GM23338 (cell line): Measurements from ENCODE around the gene DYNLT4. TPM values are rescaled to one million over a fixed set of nuclear protein-coding genes. Genes with fewer than 3 reads are reported as not detected.

Experiments used
- ATAC-seq: fragments of 200-7000 bp; cut with Tn5 transposase; 3 replicates; pipeline ENCODE4 v1.9.1; 2020
- DNase-seq: peaks from one replicate; pipeline ENCODE4 v3.0.0-alpha.2; 2015; ENCODE audit warnings: low spot score
- H2AFZ ChIP-seq: fragments of 200-600 bp; sonication (generic); 2 replicates; pipeline ENCODE4 v1.8.0; 2016; ENCODE audit warnings: antibody characterized with exemption, mild to moderate bottlenecking, moderate library complexity
- H3F3A ChIP-seq: fragments of 200-600 bp; sonication (generic); replicated peaks from 2 replicates; pipeline ENCODE4 v1.8.0; 2017; ENCODE audit warnings: antibody characterized with exemption, mixed run types, low read depth
- H3K27ac ChIP-seq: fragments of 200-600 bp; sonication (generic); 2 replicates; pipeline ENCODE4 v1.6.1; 2016; ENCODE audit warnings: low read depth
- H3K27me3 ChIP-seq: fragments of 200-600 bp; sonication (generic); 2 replicates; pipeline ENCODE4 v1.8.0; 2016; ENCODE audit warnings: mild to moderate bottlenecking, mixed run types, moderate library complexity; ENCODE audit not compliant: insufficient read depth
- H3K36me3 ChIP-seq: fragments of 200-600 bp; sonication (generic); 2 replicates; pipeline ENCODE4 v1.8.0; 2016; ENCODE audit warnings: mild to moderate bottlenecking; ENCODE audit not compliant: insufficient read depth
- H3K4me1 ChIP-seq: fragments of 200-600 bp; sonication (generic); 2 replicates; pipeline ENCODE4 v1.8.0; 2016; ENCODE audit warnings: mild to moderate bottlenecking, moderate library complexity; ENCODE audit not compliant: insufficient read depth
- H3K4me2 ChIP-seq: fragments of 200-600 bp; sonication (generic); 2 replicates; pipeline ENCODE4 v1.7.1; 2017; ENCODE audit warnings: mixed run types
- H3K4me3 ChIP-seq: fragments of 200-600 bp; sonication (generic); 2 replicates; pipeline ENCODE4 v1.6.1; 2016; ENCODE audit warnings: mixed run types
- H3K79me2 ChIP-seq: fragments of 200-600 bp; sonication (generic); replicated peaks from 2 replicates; pipeline ENCODE4 v1.8.0; 2017; ENCODE audit warnings: mild to moderate bottlenecking; ENCODE audit not compliant: insufficient read depth
- H3K9me2 ChIP-seq: fragments of 200-600 bp; sonication (generic); 2 replicates; pipeline ENCODE4 v1.8.0; 2017; ENCODE audit not compliant: insufficient read depth
- H4K20me1 ChIP-seq: fragments of 200-600 bp; sonication (generic); replicated peaks from 2 replicates; pipeline ENCODE4 v1.8.0; 2017; ENCODE audit warnings: mild to moderate bottlenecking; ENCODE audit not compliant: insufficient read depth
- H3K27ac Mint-ChIP-seq: 2 replicates; pipeline ENCODE4 v1.8.0; 2020; ENCODE audit warnings: inconsistent platforms, mild to moderate bottlenecking, moderate library complexity, mixed read lengths
- H3K27me3 Mint-ChIP-seq: 3 replicates; pipeline ENCODE4 v1.8.0; 2022; ENCODE audit warnings: low read depth, mild to moderate bottlenecking, moderate library complexity, mixed read lengths, inconsistent platforms; ENCODE audit not compliant: insufficient read depth, poor library complexity
- H3K36me3 Mint-ChIP-seq: 3 replicates; pipeline ENCODE4 v1.8.0; 2021; ENCODE audit warnings: low read depth, mild to moderate bottlenecking, inconsistent platforms, moderate library complexity, mixed read lengths
- H3K4me1 Mint-ChIP-seq: 3 replicates; pipeline ENCODE4 v1.8.0; 2020; ENCODE audit warnings: mild to moderate bottlenecking, inconsistent platforms, mixed read lengths
- H3K4me3 Mint-ChIP-seq: 3 replicates; pipeline ENCODE4 v1.8.0; 2021; ENCODE audit warnings: moderate library complexity, mild to moderate bottlenecking, inconsistent platforms, mixed read lengths
- H3K9me3 Mint-ChIP-seq: 3 replicates; pipeline ENCODE4 v1.8.0; 2020; ENCODE audit warnings: moderate library complexity, mild to moderate bottlenecking, inconsistent platforms, mixed read lengths
- CREB1 ChIP-seq: fragments of 250-450 bp; sonication (Bioruptor Pico); IDR thresholded peaks from 2 replicates; pipeline ENCODE4 v1.5.0; 2020; ENCODE audit warnings: low read depth, mild to moderate bottlenecking, moderate library complexity
- CTCF ChIP-seq, 2 experiments: fragments of 200-600 bp in 1 of 2; sonication (generic) in 1 of 2; conservative IDR thresholded peaks; 2 replicates each; pipeline versions ENCODE4 v1.5.1 to v1.6.1; 2016 to 2017; ENCODE audit warnings: antibody characterized with exemption in 2 of 2, low read depth in 2 of 2, mild to moderate bottlenecking in 2 of 2, moderate library complexity in 1 of 2
- EZH2 ChIP-seq: fragments of 200-600 bp; sonication (generic); IDR thresholded peaks from one replicate; pipeline ENCODE4 v1.8.0; 2017; ENCODE audit warnings: antibody characterized with exemption, mild to moderate bottlenecking, low read depth; ENCODE audit not compliant: unreplicated experiment
- EZH2phosphoT487 ChIP-seq: fragments of 200-600 bp; sonication (generic); IDR thresholded peaks from one replicate; pipeline ENCODE4 v1.8.1; 2018; ENCODE audit warnings: antibody characterized with exemption; ENCODE audit not compliant: unreplicated experiment
- JUNB ChIP-seq: IDR thresholded peaks from one replicate; pipeline ENCODE4 v1.6.1; 2016; ENCODE audit warnings: antibody characterized with exemption; ENCODE audit not compliant: unreplicated experiment
- NANOG ChIP-seq: IDR thresholded peaks from 2 replicates; pipeline ENCODE4 v1.6.1; 2016; ENCODE audit warnings: antibody characterized with exemption, borderline replicate concordance
- POLR2AphosphoS5 ChIP-seq: IDR thresholded peaks from 2 replicates; pipeline ENCODE4 v1.6.1; 2016; ENCODE audit warnings: antibody characterized with exemption, low read depth
- STAT1 ChIP-seq: IDR thresholded peaks from one replicate; pipeline ENCODE4 v1.6.1; 2016; ENCODE audit warnings: antibody characterized with exemption; ENCODE audit not compliant: unreplicated experiment
- ZNF114 ChIP-seq: fragments of 250-450 bp; sonication (Bioruptor Pico); IDR thresholded peaks from 2 replicates; pipeline ENCODE4 v1.5.0; 2020; ENCODE audit warnings: mild to moderate bottlenecking, moderate library complexity
- ZNF331 ChIP-seq: fragments of 250-450 bp; sonication (Bioruptor Pico); IDR thresholded peaks from 2 replicates; pipeline ENCODE4 v1.5.0; 2020; ENCODE audit warnings: low read depth, mild to moderate bottlenecking, moderate library complexity
- ZNF462 ChIP-seq: fragments of 250-450 bp; sonication (Bioruptor Pico); IDR thresholded peaks from 2 replicates; pipeline ENCODE4 v1.5.0; 2020; ENCODE audit warnings: mild to moderate bottlenecking, moderate library complexity
- polyA plus RNA-seq: library from polyadenylated mRNA; unstranded; fragments of >200 nt; fragmentation: Nextera tagmentation; extraction: Ambion mirVana; gene quantifications from 2 replicates; pipeline ENCODE4 v1.2.1, GENCODE V29; 2016
- total RNA-seq: library from RNA; depleted of rRNA; stranded (reverse); fragments of >200 nt; shearing (Covaris generic); gene quantifications from 2 replicates; pipeline ENCODE4 v1.2.3, GENCODE V29; 2014

The DYNLT4 gene
- total and polyA plus RNA-seq, 2 experiments from 2014 or later: 0.73 TPM; not detected in 1

- no peak for TF ChIP-seq STAT1
- no peak for TF ChIP-seq POLR2AphosphoS5
- no peak for TF ChIP-seq ZNF114 (CRISPR knock-in tag)
- no peak for TF ChIP-seq CREB1 (CRISPR knock-in tag)
- no peak for TF ChIP-seq JUNB
- no peak for TF ChIP-seq ZNF462
Measured at GRCh38 chr1:44808063-44808937, 1.1 kb upstream of the DYNLT4 start, which contains the start of gene BTBD19 (continued).

GRCh38 chr1:44807364-44808062 lies 362 bp upstream of the DYNLT4 start:
- peaks cover 31% of the 10 kb centered on the region for H3K4me1 Mint-ChIP-seq
- Histone ChIP-seq H4K20me1 (no peaks in the 10 kb centered on the region), H3F3A (peaks cover 6% of the 10 kb centered on the region; the same call in 1 of the 2 replicates), H3K4me2 (peak overlapping the region; percentile 76), H3K4me3 (peak overlapping the region; percentile 47), H3K79me2 (no peaks in the 10 kb centered on the region), H3K9me2 (no peaks in the 10 kb centered on the region), H3K4me1 (peaks cover 32% of the 10 kb centered on the region), H3K36me3 (no peaks in the 10 kb centered on the region; the same call in 1 of the 2 replicates), H3K27ac (peak overlapping the region; percentile 93), H3K27me3 (peaks cover 4% of the 10 kb centered on the region; the same call in 1 of the 2 replicates), H2AFZ (no peak overlapping the region)
- H3K4me3 Mint-ChIP-seq: peak overlapping the region; percentile 50
- peaks cover 21% of the 10 kb centered on the region for H3K27me3 Mint-ChIP-seq
- H3K9me3 Mint-ChIP-seq: no peaks in the 10 kb centered on the region
- TF ChIP-seq EZH2 (no peak), JUNB (no peak), POLR2AphosphoS5 (no peak; the same call in 1 of the 2 replicates), NANOG (no peak), ZNF331 (no peak), EZH2phosphoT487 (no peak), CREB1 (CRISPR knock-in tag) (no peak), CTCF (conservative IDR thresholded peaks at IDR 0.05; ENCODE audit: low read depth in 2 of 2) (no peak)
- H3K27ac Mint-ChIP-seq: peak overlapping the region; percentile 99
- peak; percentile 68 for ATAC-seq
- peak; percentile 90 for DNase-seq
- H3K36me3 Mint-ChIP-seq: peaks cover 34% of the 10 kb centered on the region
